Measurements from ENCODE around the gene PBXIP1.

DNA sequence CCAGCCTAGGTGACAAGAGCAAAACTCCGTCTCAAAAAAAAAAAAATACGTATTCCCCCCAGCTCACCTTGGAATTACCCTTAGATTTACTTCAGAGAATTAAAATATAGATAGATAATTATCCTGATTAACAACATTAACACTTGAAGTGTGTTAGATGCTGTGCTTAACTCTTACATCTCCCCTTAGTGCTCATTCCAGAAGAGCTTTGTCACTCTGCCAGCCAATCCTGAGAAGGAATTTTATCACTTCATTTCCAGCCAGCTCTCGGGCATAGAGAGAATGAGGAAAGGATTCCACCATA lies 16.3 kb upstream of the PBXIP1 start:
- TF ChIP-seq, protein P1, sequence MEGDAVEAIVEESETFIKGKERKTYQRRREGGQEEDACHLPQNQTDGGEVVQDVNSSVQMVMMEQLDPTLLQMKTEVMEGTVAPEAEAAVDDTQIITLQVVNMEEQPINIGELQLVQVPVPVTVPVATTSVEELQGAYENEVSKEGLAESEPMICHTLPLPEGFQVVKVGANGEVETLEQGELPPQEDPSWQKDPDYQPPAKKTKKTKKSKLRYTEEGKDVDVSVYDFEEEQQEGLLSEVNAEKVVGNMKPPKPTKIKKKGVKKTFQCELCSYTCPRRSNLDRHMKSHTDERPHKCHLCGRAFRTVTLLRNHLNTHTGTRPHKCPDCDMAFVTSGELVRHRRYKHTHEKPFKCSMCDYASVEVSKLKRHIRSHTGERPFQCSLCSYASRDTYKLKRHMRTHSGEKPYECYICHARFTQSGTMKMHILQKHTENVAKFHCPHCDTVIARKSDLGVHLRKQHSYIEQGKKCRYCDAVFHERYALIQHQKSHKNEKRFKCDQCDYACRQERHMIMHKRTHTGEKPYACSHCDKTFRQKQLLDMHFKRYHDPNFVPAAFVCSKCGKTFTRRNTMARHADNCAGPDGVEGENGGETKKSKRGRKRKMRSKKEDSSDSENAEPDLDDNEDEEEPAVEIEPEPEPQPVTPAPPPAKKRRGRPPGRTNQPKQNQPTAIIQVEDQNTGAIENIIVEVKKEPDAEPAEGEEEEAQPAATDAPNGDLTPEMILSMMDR (IDR thresholded peaks at IDR 0.05; ENCODE audit: low read depth, low read length, poor library complexity, severe bottlenecking) = no peak
- TF ChIP-seq EZH2phosphoT487 (IDR thresholded peaks at IDR 0.05; ENCODE audit: borderline replicate concordance, low read length) = no peak

Data from DOHH2 (cell line).